Ishikawa (cell line): ENCODE results near the gene ELMO1.

Source experiments
- CEBPB ChIP-seq: IDR thresholded peaks from 2 replicates; pipeline ENCODE4 v1.6.1; 2012
- CREB1 ChIP-seq: IDR thresholded peaks from 2 replicates; pipeline ENCODE4 v1.6.1; 2012; ENCODE audit warnings: low read depth
- EGR1 ChIP-seq: IDR thresholded peaks from 2 replicates; pipeline ENCODE4 v1.6.1; 2012
- EP300 ChIP-seq: IDR thresholded peaks from 2 replicates; pipeline ENCODE4 v1.6.1; 2012; ENCODE audit warnings: borderline replicate concordance
- FOXM1 ChIP-seq: IDR thresholded peaks from 2 replicates; pipeline ENCODE4 v1.6.1; 2012; ENCODE audit warnings: low read depth, borderline replicate concordance
- NFIC ChIP-seq: IDR thresholded peaks from 2 replicates; pipeline ENCODE4 v1.6.1; 2012
- RAD21 ChIP-seq: IDR thresholded peaks from 2 replicates; pipeline ENCODE4 v1.6.1; 2012; ENCODE audit warnings: low read depth
- TAF1 ChIP-seq: IDR thresholded peaks from 2 replicates; pipeline ENCODE4 v1.6.1; 2012; ENCODE audit warnings: low read depth, mild to moderate bottlenecking
- TCF12 ChIP-seq: IDR thresholded peaks from 2 replicates; pipeline ENCODE4 v1.6.1; 2012; ENCODE audit warnings: low read depth
- TEAD4 ChIP-seq: IDR thresholded peaks from 2 replicates; pipeline ENCODE4 v1.6.1; 2012
- YY1 ChIP-seq: IDR thresholded peaks from 2 replicates; pipeline ENCODE4 v1.6.1; 2012; ENCODE audit warnings: low read depth
- ZBTB7A ChIP-seq: IDR thresholded peaks from 2 replicates; pipeline ENCODE4 v1.6.1; 2012; ENCODE audit warnings: low read depth
- TF ChIP-seq, protein P1 (sequence below): IDR thresholded peaks from 2 replicates; pipeline ENCODE4 v1.6.1; 2012
- TF ChIP-seq, protein P2 (sequence below): IDR thresholded peaks from 2 replicates; pipeline ENCODE4 v1.6.1; 2012
- TF ChIP-seq, protein P3 (sequence below): IDR thresholded peaks from 2 replicates; pipeline ENCODE4 v1.6.1; 2012; ENCODE audit warnings: low read depth, mild to moderate bottlenecking

The ELMO1 gene

DNA sequence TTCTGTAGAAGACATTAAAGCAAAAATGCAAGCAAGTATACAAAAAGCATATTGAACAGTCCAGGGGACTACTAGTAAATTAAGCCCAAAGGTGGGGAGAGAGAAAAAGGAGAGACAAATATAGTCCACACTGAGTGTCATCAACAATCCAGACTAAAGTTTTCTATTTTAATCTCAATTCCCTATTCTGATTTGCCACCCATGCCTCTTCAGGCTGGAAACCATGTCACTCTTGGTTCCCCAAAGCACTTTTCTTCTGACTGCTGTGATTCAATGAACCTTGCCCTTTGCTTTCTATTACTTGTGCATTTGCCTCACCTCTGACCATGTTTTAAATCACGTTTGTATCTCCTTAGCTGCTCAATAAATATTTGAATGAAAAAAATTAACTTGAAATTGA, 629.0 kb downstream of the ELMO1 start:
- TF ChIP-seq, protein P1, sequence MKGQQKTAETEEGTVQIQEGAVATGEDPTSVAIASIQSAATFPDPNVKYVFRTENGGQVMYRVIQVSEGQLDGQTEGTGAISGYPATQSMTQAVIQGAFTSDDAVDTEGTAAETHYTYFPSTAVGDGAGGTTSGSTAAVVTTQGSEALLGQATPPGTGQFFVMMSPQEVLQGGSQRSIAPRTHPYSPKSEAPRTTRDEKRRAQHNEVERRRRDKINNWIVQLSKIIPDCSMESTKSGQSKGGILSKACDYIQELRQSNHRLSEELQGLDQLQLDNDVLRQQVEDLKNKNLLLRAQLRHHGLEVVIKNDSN: no peak
- TF ChIP-seq, protein P2, sequence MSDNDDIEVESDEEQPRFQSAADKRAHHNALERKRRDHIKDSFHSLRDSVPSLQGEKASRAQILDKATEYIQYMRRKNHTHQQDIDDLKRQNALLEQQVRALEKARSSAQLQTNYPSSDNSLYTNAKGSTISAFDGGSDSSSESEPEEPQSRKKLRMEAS: no peak
- TF ChIP-seq EP300: no peak
- no peak for TF ChIP-seq EGR1
- TF ChIP-seq RAD21: no peak
- TF ChIP-seq FOXM1: no peak
- no peak for TF ChIP-seq ZBTB7A
- no peak for TF ChIP-seq TEAD4
- no peak for TF ChIP-seq CREB1

DNA sequence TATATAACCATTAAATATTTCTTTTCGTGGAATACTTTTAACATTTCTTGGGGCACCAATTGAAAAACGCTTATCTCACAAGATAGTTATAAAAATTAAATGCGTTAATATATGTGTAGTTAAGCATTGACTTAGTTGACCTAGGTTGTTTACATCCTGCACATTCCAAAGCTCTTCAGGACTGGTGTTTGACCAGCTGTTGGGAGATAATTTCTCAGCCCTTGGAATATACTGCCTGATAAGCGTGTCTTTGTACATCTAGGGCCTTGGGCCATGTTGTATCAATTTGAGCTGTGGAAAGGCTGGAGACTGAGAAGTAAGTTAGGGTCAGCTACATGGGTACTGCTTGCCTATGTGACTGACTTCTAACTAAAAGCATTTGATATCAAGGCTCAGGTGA, 634.4 kb downstream of the ELMO1 start:
- TF ChIP-seq TAF1 (no peak), NFIC (no peak), CREB1 (no peak), EGR1 (no peak), TCF12 (no peak), ZBTB7A (no peak), CEBPB (no peak), FOXM1 (no peak), YY1 (no peak), RAD21 (no peak), TEAD4 (no peak)
- TF ChIP-seq, protein P2: no peak
- TF ChIP-seq, protein P1: no peak
- TF ChIP-seq, protein P3, sequence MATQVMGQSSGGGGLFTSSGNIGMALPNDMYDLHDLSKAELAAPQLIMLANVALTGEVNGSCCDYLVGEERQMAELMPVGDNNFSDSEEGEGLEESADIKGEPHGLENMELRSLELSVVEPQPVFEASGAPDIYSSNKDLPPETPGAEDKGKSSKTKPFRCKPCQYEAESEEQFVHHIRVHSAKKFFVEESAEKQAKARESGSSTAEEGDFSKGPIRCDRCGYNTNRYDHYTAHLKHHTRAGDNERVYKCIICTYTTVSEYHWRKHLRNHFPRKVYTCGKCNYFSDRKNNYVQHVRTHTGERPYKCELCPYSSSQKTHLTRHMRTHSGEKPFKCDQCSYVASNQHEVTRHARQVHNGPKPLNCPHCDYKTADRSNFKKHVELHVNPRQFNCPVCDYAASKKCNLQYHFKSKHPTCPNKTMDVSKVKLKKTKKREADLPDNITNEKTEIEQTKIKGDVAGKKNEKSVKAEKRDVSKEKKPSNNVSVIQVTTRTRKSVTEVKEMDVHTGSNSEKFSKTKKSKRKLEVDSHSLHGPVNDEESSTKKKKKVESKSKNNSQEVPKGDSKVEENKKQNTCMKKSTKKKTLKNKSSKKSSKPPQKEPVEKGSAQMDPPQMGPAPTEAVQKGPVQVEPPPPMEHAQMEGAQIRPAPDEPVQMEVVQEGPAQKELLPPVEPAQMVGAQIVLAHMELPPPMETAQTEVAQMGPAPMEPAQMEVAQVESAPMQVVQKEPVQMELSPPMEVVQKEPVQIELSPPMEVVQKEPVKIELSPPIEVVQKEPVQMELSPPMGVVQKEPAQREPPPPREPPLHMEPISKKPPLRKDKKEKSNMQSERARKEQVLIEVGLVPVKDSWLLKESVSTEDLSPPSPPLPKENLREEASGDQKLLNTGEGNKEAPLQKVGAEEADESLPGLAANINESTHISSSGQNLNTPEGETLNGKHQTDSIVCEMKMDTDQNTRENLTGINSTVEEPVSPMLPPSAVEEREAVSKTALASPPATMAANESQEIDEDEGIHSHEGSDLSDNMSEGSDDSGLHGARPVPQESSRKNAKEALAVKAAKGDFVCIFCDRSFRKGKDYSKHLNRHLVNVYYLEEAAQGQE: no peak

DNA sequence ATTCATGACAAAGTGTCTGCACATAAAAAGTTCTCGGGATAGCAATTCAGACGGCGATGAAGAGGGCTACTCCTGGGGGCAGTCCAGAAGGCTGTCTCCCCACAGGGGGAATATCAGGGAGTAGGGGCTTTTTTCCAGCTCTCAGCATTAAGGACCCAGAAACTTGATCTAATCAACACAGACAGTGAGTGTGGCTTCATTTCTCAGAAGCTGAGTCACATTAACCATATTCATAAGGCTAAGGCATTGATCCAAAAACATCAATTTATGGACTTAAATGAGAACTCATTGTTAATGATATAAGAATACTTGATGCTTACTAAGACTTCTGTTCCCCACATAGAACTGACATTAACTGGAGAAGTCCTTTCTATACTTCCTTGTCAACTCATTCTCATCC, 636.9 kb downstream of the ELMO1 start:
- TF ChIP-seq TEAD4 (no peak), RAD21 (no peak), FOXM1 (no peak), ZBTB7A (no peak)
- TF ChIP-seq, protein P3: no peak
- TF ChIP-seq, protein P1: no peak

DNA sequence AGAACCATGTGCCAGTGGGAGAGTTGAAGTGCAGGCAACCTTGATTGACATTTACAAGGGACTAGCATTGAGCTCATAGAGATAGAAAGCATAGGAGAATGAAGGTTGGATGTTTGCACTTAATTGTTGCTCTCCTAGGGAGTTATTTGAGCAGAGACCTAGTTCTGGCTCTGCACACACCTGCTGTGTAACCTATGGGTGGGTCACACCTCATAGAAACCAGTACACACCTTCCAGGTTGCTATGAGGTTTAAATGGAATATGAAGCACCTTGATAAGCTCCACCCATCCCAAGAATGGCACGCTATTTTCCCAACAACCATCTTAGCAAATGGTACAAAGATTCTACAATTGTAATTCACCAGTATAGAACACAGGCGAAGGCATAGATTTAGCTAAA, 638.2 kb downstream of the ELMO1 start:
- no peak for TF ChIP-seq ZBTB7A
- TF ChIP-seq, protein P2: no peak
- TF ChIP-seq CEBPB: no peak
- TF ChIP-seq EGR1: no peak
- TF ChIP-seq CREB1: no peak
- TF ChIP-seq TEAD4: no peak
- TF ChIP-seq EP300: no peak
- TF ChIP-seq NFIC: no peak
- TF ChIP-seq TCF12: no peak

DNA sequence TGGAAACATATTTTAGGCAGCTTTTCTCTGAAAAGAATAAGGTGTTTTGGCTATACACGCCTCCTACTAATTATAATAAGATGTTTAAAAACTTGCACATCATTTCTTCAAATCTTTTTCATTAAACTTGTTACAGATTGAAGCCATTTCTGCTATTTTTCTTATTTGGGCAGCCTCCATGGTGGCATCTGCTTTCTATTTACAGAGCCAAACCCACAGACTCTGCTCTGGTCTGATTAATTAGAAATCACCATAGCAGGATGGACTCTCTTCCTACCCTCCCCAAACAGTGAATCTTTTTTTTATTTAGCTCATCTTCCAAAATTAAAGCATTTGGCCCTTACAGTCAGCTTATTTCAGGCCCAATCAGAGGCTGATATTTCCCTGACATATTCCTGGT, 638.6 kb downstream of the ELMO1 start:
- TF ChIP-seq FOXM1 (no peak), NFIC (no peak), TAF1 (no peak)
- TF ChIP-seq, protein P2: no peak
- TF ChIP-seq, protein P1: no peak

DNA sequence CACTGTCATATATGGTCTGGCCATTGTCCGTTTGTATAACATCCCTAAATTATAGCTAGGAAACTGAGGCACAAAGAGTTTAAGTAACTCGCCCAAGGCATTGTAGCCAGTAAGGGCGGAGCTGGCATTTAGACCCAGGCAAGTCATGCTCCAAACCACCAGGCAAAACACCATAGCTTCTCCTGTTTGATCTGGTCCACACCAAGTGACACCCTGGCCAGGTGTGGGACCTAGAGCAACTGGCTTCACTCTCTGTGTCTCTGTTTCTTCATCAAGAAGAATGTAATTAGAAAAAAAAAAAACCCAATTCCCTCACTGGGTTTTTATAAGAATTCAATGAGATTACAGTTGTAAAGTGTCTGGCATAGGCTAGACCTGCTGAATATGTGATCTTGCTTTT, 639.2 kb downstream of the ELMO1 start:
- TF ChIP-seq ZBTB7A: no peak
- TF ChIP-seq EP300: no peak
- TF ChIP-seq TAF1: no peak
- TF ChIP-seq RAD21: no peak
- TF ChIP-seq YY1: no peak
- no peak for TF ChIP-seq EGR1
- TF ChIP-seq TEAD4: no peak
- TF ChIP-seq FOXM1: no peak
- TF ChIP-seq, protein P2: no peak
- TF ChIP-seq CREB1: no peak
- TF ChIP-seq CEBPB: no peak
- TF ChIP-seq, protein P1: no peak
- TF ChIP-seq, protein P3: no peak
- TF ChIP-seq TCF12: no peak
- no peak for TF ChIP-seq NFIC
